MM.1S (cell line): Measurements from ENCODE around the gene DCTN3.

Source experiments
- DNase-seq: peaks from one replicate; pipeline ENCODE4 v3.0.0-alpha.2; 2015
- H2AFZ ChIP-seq: fragments of 300-600 bp; sonication (generic); 2 replicates; pipeline ENCODE4 v1.6.0; 2016; ENCODE audit warnings: antibody characterized with exemption, low read length
- H3F3A ChIP-seq: fragments of 300-600 bp; sonication (generic); 2 replicates; pipeline ENCODE4 v1.6.1; 2016; ENCODE audit warnings: mild to moderate bottlenecking, antibody characterized with exemption, low read length, moderate library complexity, mixed read lengths; ENCODE audit not compliant: insufficient read depth
- H3K27ac ChIP-seq: fragments of 300-600 bp; sonication (generic); 2 replicates; pipeline ENCODE4 v1.5.1; 2016; ENCODE audit warnings: mild to moderate bottlenecking, low read length
- H3K27me3 ChIP-seq: fragments of 300-600 bp; sonication (generic); replicated peaks from 2 replicates; pipeline ENCODE4 v1.6.0; 2016; ENCODE audit warnings: low read length; ENCODE audit not compliant: insufficient read depth
- H3K36me3 ChIP-seq: fragments of 300-600 bp; sonication (generic); replicated peaks from 2 replicates; pipeline ENCODE4 v1.6.1; 2016; ENCODE audit warnings: mild to moderate bottlenecking, low read length, mixed read lengths; ENCODE audit not compliant: insufficient read depth
- H3K4me1 ChIP-seq: fragments of 300-600 bp; sonication (generic); 2 replicates; pipeline ENCODE4 v1.6.1; 2016; ENCODE audit warnings: low read length, mixed read lengths
- H3K4me2 ChIP-seq: fragments of 300-600 bp; sonication (generic); 2 replicates; pipeline ENCODE4 v1.6.0; 2016; ENCODE audit warnings: low read depth, low read length
- H3K4me3 ChIP-seq: fragments of 300-600 bp; sonication (generic); 2 replicates; pipeline ENCODE4 v1.5.1; 2016; ENCODE audit warnings: low read length, mixed read lengths
- H3K79me2 ChIP-seq: fragments of 300-600 bp; sonication (generic); 2 replicates; pipeline ENCODE4 v1.6.1; 2016; ENCODE audit warnings: mixed run types, low read length, mixed read lengths
- H3K9ac ChIP-seq: fragments of 300-600 bp; sonication (generic); 2 replicates; pipeline ENCODE4 v1.6.1; 2016; ENCODE audit warnings: low read length, mixed read lengths
- H3K9me2 ChIP-seq: fragments of 300-600 bp; sonication (generic); replicated peaks from 2 replicates; pipeline ENCODE4 v1.6.1; 2016; ENCODE audit warnings: mild to moderate bottlenecking, low read length, mixed read lengths; ENCODE audit not compliant: insufficient read depth
- H3K9me3 ChIP-seq: fragments of 300-600 bp; sonication (generic); replicated peaks from 2 replicates; pipeline ENCODE4 v1.6.1; 2016; ENCODE audit warnings: mild to moderate bottlenecking, low read length, mixed read lengths; ENCODE audit not compliant: insufficient read depth
- H4K20me1 ChIP-seq: fragments of 300-600 bp; sonication (generic); 2 replicates; pipeline ENCODE4 v1.6.1; 2016; ENCODE audit warnings: mild to moderate bottlenecking, low read length, moderate library complexity, mixed read lengths; ENCODE audit not compliant: insufficient read depth
- CTCF ChIP-seq: fragments of 300-600 bp; sonication (generic); IDR thresholded peaks from 2 replicates; pipeline ENCODE4 v1.5.1; 2016; ENCODE audit warnings: antibody characterized with exemption, low read length, mixed read lengths
- EZH2 ChIP-seq: fragments of 300-600 bp; sonication (generic); optimal IDR thresholded peaks from 2 replicates; pipeline ENCODE3; 2017; ENCODE audit warnings: low read depth, mild to moderate bottlenecking, antibody characterized with exemption, low read length, mixed read lengths
- EZH2phosphoT487 ChIP-seq: fragments of 300-600 bp; sonication (generic); IDR thresholded peaks from 2 replicates; pipeline ENCODE4 v1.6.1; 2018; ENCODE audit warnings: antibody characterized with exemption, low read length

Gene DCTN3

DNA sequence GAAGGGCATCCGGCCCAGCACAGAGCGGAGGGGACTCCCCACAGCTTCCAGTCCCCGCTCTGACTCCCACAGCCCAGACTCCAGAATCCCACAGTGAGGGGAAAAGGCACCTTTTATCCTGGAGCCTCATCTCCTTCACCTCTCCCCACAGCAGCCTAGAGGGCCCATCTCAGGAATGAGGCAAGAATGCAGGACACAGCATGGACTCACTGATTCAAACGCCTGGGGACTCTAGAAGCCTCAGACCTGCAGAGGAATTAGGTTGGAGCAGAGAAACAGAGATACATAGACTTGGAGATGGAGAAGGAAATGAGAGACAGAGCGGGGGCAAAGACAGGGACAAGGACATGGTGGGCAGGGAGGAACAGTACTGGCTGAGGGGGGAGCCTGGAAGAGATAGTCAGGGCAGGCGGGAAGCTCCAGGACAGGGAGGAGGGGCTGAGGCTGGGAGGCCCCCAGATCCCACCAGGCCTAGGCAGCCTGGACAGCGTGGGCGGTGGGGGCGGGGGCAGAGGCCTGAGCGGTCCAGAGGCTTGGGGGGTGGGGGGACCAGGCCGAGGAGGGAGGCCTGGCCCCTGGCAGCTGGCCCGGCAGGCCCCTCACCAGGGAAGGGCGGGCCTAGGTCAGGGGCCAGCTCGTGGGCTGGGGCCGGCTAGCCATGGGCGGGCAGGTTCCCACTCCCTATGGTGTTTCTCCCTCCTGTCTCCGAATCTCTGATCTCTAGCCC, 46.5 kb downstream of the DCTN3 start:
- Histone ChIP-seq H3K4me3 (no peak overlapping the region), H3K27me3 (peaks cover 87% of the 10 kb centered on the region), H4K20me1 (no peaks in the 10 kb centered on the region), H2AFZ (no peak overlapping the region), H3K36me3 (no peaks in the 10 kb centered on the region), H3K4me1 (no peaks in the 10 kb centered on the region), H3F3A (no peaks in the 10 kb centered on the region), H3K9me3 (no peaks in the 10 kb centered on the region), H3K9ac (no peak overlapping the region), H3K27ac (no peak overlapping the region), H3K9me2 (no peaks in the 10 kb centered on the region), H3K79me2 (no peaks in the 10 kb centered on the region), H3K4me2 (no peak overlapping the region)
- TF ChIP-seq EZH2phosphoT487 (no peak), EZH2 (no peak)
- DNase-seq: no peak

DNA sequence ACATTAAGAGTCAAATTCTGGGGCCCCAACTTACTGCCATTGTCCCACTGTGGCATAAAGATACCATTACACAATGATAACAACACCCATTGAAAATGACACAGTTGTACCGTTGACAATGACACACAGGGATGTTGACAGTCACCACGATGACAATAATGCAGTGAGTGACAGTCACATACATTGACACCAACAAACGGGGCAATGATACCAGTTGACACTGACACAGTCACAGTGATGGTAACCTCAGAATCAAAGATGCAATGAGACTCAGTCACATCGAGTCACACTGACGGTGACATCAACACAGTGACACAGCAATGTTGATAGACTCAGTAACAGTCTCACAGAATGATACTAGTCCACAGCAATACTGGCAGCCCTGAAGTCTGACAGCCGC, 47.7 kb downstream of the DCTN3 start:
- Histone ChIP-seq H3K27me3 (peaks cover 90% of the 10 kb centered on the region), H4K20me1 (no peaks in the 10 kb centered on the region), H3K36me3 (no peaks in the 10 kb centered on the region)

GRCh38 chr9:34572092-34572491, 48.2 kb downstream of the DCTN3 start:
- Histone ChIP-seq H3K4me3 (no peak overlapping the region), H3K9ac (no peak overlapping the region), H4K20me1 (no peaks in the 10 kb centered on the region), H3K9me3 (no peaks in the 10 kb centered on the region), H3F3A (no peaks in the 10 kb centered on the region), H3K36me3 (no peaks in the 10 kb centered on the region), H3K79me2 (no peaks in the 10 kb centered on the region), H2AFZ (no peak overlapping the region), H3K9me2 (no peaks in the 10 kb centered on the region), H3K27ac (no peak overlapping the region), H3K4me2 (no peak overlapping the region), H3K27me3 (peaks cover 89% of the 10 kb centered on the region), H3K4me1 (no peaks in the 10 kb centered on the region)
- TF ChIP-seq EZH2phosphoT487 (no peak), CTCF (no peak), EZH2 (no peak)
- no peak for DNase-seq

More for the DNA sequence above, 47.7 kb downstream of the DCTN3 start:
- no peak overlapping the region for H3K27ac ChIP-seq
- no peaks in the 10 kb centered on the region for H3K9me3 ChIP-seq
- no peaks in the 10 kb centered on the region for H3K4me1 ChIP-seq
- H3K79me2 ChIP-seq: no peaks in the 10 kb centered on the region
- H3K4me2 ChIP-seq: no peak overlapping the region
- no peaks in the 10 kb centered on the region for H3F3A ChIP-seq
- H3K4me3 ChIP-seq: no peak overlapping the region
- TF ChIP-seq EZH2: no peak
- no peak for TF ChIP-seq CTCF
- TF ChIP-seq EZH2phosphoT487: no peak
- no peak overlapping the region for H2AFZ ChIP-seq
- H3K9ac ChIP-seq: no peak overlapping the region
- H3K9me2 ChIP-seq: no peaks in the 10 kb centered on the region
- DNase-seq: no peak

GRCh38 chr9:34571481-34571810, 48.8 kb downstream of the DCTN3 start:
- no peaks in the 10 kb centered on the region for H3K36me3 ChIP-seq
- H3K9ac ChIP-seq: no peak overlapping the region
- H3K9me3 ChIP-seq: no peaks in the 10 kb centered on the region
- H4K20me1 ChIP-seq: no peaks in the 10 kb centered on the region
- DNase-seq: no peak
- TF ChIP-seq EZH2 (no peak), EZH2phosphoT487 (no peak), CTCF (no peak)
- H3K79me2 ChIP-seq: no peaks in the 10 kb centered on the region
- peaks cover 89% of the 10 kb centered on the region for H3K27me3 ChIP-seq
- no peaks in the 10 kb centered on the region for H3K9me2 ChIP-seq
- no peak overlapping the region for H3K4me3 ChIP-seq
- no peak overlapping the region for H3K27ac ChIP-seq
- no peak overlapping the region for H3K4me2 ChIP-seq
- H3K4me1 ChIP-seq: no peaks in the 10 kb centered on the region
- no peaks in the 10 kb centered on the region for H3F3A ChIP-seq
- no peak overlapping the region for H2AFZ ChIP-seq
